ENCODE data around the gene MEIKIN. TPM values are rescaled to one million over a fixed set of nuclear protein-coding genes. Genes with fewer than 3 reads are reported as not detected.
A peak's percentile ranks its signal among the peaks of the same experiment; 100 is the strongest.

MEIKIN gene
- total and polyA plus RNA-seq, 2 of the 13 experiments (the other 11 are each of a cell fraction or from before 2014, with no cell fraction given): not detected

DNA sequence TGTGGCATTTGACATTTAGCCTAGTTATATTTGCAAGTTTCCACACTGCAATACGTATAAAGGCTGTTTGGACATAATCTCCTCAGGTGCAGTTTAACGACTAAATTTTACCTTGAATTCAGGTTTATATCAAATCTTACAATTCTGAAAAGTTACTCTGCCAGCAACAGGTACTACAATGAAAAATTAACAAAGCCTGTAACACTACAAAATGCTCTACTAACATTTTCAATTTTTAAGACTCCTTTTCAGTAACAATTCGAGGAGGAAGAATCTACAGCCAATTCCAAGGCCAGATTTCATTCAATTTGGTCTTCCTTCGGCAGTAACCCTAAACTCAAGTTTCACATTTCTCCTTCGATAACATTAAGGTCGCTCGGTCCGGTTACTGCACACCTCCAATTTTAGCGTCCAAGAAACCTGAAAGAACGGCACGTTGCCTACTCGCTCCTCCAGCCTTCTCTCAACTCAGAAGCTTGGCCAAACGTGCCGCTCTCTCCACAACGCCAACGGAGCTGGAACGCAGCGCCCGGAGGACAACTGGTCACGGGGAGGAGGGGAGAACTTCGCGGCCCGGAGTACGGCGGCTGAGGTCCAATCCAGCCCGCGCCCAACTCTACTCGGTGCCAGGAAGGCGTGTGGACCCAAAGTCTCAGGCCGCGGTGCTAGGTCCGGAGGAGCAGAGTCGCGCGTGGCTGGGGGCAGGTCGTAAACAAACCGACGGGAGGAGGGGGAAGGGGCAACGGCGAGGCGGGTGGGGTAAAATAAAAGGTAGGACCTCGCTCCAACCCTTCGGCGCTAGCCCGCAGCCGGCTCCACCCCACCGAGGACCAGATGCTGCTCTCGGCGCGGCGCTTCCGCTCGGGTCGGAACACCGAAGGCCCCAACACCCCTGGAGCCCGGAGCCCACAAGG is 149.3 kb downstream of the MEIKIN start (continued):
- TF ChIP-seq, protein P1, sequence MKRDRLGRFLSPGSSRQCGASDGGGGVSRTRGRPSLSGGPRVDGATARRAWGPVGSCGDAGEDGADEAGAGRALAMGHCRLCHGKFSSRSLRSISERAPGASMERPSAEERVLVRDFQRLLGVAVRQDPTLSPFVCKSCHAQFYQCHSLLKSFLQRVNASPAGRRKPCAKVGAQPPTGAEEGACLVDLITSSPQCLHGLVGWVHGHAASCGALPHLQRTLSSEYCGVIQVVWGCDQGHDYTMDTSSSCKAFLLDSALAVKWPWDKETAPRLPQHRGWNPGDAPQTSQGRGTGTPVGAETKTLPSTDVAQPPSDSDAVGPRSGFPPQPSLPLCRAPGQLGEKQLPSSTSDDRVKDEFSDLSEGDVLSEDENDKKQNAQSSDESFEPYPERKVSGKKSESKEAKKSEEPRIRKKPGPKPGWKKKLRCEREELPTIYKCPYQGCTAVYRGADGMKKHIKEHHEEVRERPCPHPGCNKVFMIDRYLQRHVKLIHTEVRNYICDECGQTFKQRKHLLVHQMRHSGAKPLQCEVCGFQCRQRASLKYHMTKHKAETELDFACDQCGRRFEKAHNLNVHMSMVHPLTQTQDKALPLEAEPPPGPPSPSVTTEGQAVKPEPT (CRISPR knock-in tag; IDR thresholded peaks at IDR 0.05; ENCODE audit: low read depth): no peak
- TF ChIP-seq, protein P2, sequence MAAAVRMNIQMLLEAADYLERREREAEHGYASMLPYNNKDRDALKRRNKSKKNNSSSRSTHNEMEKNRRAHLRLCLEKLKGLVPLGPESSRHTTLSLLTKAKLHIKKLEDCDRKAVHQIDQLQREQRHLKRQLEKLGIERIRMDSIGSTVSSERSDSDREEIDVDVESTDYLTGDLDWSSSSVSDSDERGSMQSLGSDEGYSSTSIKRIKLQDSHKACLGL (CRISPR knock-in tag; IDR thresholded peaks at IDR 0.05): no peak
- no peak for TF ChIP-seq ZNF350 (CRISPR knock-in tag; IDR thresholded peaks at IDR 0.05; ENCODE audit: borderline replicate concordance, low read depth)
- no peak for TF ChIP-seq KLF12 (CRISPR knock-in tag; IDR thresholded peaks at IDR 0.05; ENCODE audit: borderline replicate concordance)
- no peak for TF ChIP-seq SP1 (IDR thresholded peaks at IDR 0.05)
- TF ChIP-seq SP1 (CRISPR knock-in tag; IDR thresholded peaks at IDR 0.05): no peak
- TF ChIP-seq ETV5 (CRISPR knock-in tag; IDR thresholded peaks at IDR 0.05; ENCODE audit: borderline replicate concordance): no peak
- no peak for TF ChIP-seq NFYB (CRISPR knock-in tag; IDR thresholded peaks at IDR 0.05)
- no peak for TF ChIP-seq RCOR2 (CRISPR knock-in tag; IDR thresholded peaks at IDR 0.05)
- TF ChIP-seq SMARCE1 (IDR thresholded peaks at IDR 0.05; ENCODE audit: borderline replicate concordance): no peak
- TF ChIP-seq, protein P3, sequence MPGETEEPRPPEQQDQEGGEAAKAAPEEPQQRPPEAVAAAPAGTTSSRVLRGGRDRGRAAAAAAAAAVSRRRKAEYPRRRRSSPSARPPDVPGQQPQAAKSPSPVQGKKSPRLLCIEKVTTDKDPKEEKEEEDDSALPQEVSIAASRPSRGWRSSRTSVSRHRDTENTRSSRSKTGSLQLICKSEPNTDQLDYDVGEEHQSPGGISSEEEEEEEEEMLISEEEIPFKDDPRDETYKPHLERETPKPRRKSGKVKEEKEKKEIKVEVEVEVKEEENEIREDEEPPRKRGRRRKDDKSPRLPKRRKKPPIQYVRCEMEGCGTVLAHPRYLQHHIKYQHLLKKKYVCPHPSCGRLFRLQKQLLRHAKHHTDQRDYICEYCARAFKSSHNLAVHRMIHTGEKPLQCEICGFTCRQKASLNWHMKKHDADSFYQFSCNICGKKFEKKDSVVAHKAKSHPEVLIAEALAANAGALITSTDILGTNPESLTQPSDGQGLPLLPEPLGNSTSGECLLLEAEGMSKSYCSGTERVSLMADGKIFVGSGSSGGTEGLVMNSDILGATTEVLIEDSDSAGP (CRISPR knock-in tag; IDR thresholded peaks at IDR 0.05; ENCODE audit: borderline replicate concordance): no peak
- TF ChIP-seq, protein P4, sequence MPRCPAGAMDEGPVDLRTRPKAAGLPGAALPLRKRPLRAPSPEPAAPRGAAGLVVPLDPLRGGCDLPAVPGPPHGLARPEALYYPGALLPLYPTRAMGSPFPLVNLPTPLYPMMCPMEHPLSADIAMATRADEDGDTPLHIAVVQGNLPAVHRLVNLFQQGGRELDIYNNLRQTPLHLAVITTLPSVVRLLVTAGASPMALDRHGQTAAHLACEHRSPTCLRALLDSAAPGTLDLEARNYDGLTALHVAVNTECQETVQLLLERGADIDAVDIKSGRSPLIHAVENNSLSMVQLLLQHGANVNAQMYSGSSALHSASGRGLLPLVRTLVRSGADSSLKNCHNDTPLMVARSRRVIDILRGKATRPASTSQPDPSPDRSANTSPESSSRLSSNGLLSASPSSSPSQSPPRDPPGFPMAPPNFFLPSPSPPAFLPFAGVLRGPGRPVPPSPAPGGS (CRISPR knock-in tag; IDR thresholded peaks at IDR 0.05): 0 out of 2 replicates have a peak, but pooled peaks have one; percentile 32
- TF ChIP-seq, protein P5, sequence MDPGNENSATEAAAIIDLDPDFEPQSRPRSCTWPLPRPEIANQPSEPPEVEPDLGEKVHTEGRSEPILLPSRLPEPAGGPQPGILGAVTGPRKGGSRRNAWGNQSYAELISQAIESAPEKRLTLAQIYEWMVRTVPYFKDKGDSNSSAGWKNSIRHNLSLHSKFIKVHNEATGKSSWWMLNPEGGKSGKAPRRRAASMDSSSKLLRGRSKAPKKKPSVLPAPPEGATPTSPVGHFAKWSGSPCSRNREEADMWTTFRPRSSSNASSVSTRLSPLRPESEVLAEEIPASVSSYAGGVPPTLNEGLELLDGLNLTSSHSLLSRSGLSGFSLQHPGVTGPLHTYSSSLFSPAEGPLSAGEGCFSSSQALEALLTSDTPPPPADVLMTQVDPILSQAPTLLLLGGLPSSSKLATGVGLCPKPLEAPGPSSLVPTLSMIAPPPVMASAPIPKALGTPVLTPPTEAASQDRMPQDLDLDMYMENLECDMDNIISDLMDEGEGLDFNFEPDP (CRISPR knock-in tag; conservative IDR thresholded peaks at IDR 0.05): 0 out of 2 replicates have a peak, but pooled peaks have one; percentile 74
- no peak for TF ChIP-seq ZNF251 (CRISPR knock-in tag; IDR thresholded peaks at IDR 0.05)
- no peak for TF ChIP-seq ZNF333 (CRISPR knock-in tag; IDR thresholded peaks at IDR 0.05; ENCODE audit: borderline replicate concordance)
- no peak for TF ChIP-seq ZNF737 (CRISPR knock-in tag; IDR thresholded peaks at IDR 0.05; ENCODE audit: borderline replicate concordance)
